ENCODE data around the gene SEZ6L2. TPM values are rescaled to one million over a fixed set of nuclear protein-coding genes. Genes with fewer than 3 reads are reported as not detected.

SEZ6L2 gene
- total and polyA plus RNA-seq, 2 of the 13 experiments (the other 11 are each of a cell fraction or from before 2014, with no cell fraction given), result 14.9 to 16.9 TPM

- TF ChIP-seq TGIF2 (CRISPR knock-in tag; IDR thresholded peaks at IDR 0.05) (no peak), RBFOX2 (IDR thresholded peaks at IDR 0.05; ENCODE audit: low read depth, low read length) (0 out of 2 replicates have a peak, but pooled peaks have one; percentile 49)
- TF ChIP-seq, protein P1, sequence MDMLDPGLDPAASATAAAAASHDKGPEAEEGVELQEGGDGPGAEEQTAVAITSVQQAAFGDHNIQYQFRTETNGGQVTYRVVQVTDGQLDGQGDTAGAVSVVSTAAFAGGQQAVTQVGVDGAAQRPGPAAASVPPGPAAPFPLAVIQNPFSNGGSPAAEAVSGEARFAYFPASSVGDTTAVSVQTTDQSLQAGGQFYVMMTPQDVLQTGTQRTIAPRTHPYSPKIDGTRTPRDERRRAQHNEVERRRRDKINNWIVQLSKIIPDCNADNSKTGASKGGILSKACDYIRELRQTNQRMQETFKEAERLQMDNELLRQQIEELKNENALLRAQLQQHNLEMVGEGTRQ (IDR thresholded peaks at IDR 0.05; ENCODE audit: low read depth, low read length), result no peak
- TF ChIP-seq, protein P1 (CRISPR knock-in tag; IDR thresholded peaks at IDR 0.05; ENCODE audit: borderline replicate concordance), result no peak
- TF ChIP-seq, protein P2, sequence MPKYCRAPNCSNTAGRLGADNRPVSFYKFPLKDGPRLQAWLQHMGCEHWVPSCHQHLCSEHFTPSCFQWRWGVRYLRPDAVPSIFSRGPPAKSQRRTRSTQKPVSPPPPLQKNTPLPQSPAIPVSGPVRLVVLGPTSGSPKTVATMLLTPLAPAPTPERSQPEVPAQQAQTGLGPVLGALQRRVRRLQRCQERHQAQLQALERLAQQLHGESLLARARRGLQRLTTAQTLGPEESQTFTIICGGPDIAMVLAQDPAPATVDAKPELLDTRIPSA (CRISPR knock-in tag; IDR thresholded peaks at IDR 0.05; ENCODE audit: borderline replicate concordance), result no peak
Measured at GRCh38 chr16:29858974-29859373, 40.4 kb downstream of the SEZ6L2 start (continued).

GRCh38 chr16:29858149-29858849 is 41.1 kb downstream of the SEZ6L2 start:
- Histone ChIP-seq H3K4me2 (ENCODE audit: low read depth, low read length) (no peak overlapping the region), H3K36me3 (replicated peaks in 1 of 2; ENCODE audit: control insufficient read depth in 1 of 2, insufficient read depth in 2 of 2, low read length in 2 of 2) (peaks cover 6 to 13% of the 10 kb centered on the region in 2 experiments; a peak in 4 of 5 replicates), H3K27ac (ENCODE audit: extremely low read length, insufficient read depth, low read length) (no peak overlapping the region), H3K27me3 (ENCODE audit: control insufficient read depth in 1 of 2, insufficient read depth in 2 of 2, low read length in 2 of 2) (no peaks in the 10 kb centered on the region; a peak in 1 of 5 replicates), H3K4me1 (ENCODE audit: insufficient read depth, low read length) (peaks cover 16% of the 10 kb centered on the region), H3K9ac (ENCODE audit: insufficient read depth, low read depth, low read length) (no peak overlapping the region), H2AFZ (ENCODE audit: low read length) (no peak overlapping the region), H3K4me3 (replicated peaks in 1 of 3; ENCODE audit: insufficient read depth in 1 of 3, low read depth in 2 of 3, low read length in 3 of 3) (no peak overlapping the region), H3K9me3 (ENCODE audit: low read length) (no peaks in the 10 kb centered on the region), H3K79me2 (ENCODE audit: insufficient read depth, low read length) (peaks cover 13% of the 10 kb centered on the region), H4K20me1 (ENCODE audit: insufficient read depth, low read length) (no peaks in the 10 kb centered on the region; the same call in 1 of the 2 replicates)
- no peak for DNase-seq (ENCODE audit: low spot score)
- POLR2A ChIA-PET, result interaction anchor here (0.6 to 2.9 kb wide), 5 partner anchors 10 to 51 kb away, joined by 3 to 6 read pairs (median 6); partner anchors contain the start of gene PAGR1
- WGBS (ENCODE audit: low lambda C conversion rate), result 93% methylated on average over 10 of the region's 10 CpGs
- in situ Hi-C loops (cut with HindIII; ENCODE audit: extremely low pct_ligation_motif_present, low pct_unique_long_range_greater_than_20kb) (no loop called here), intact Hi-C loops (cut with micrococcal nuclease; ENCODE audit: unreplicated experiment) (no loop called here)
- CTCF ChIA-PET (ENCODE audit: low intra/inter-chr PET ratio, low total read pairs), result no interaction called here
- ATAC-seq, result no peak
- FAIRE-seq, result no peak
- no TSS peak for BruUV-seq (replicated peaks)
- TF ChIP-seq AGO1 (IDR thresholded peaks at IDR 0.05; ENCODE audit: low read depth, low read length, poor library complexity, severe bottlenecking), result no peak
- TF ChIP-seq PAF1 (CRISPR knock-in tag; IDR thresholded peaks at IDR 0.05), result no peak
- TF ChIP-seq GTF3A (CRISPR knock-in tag; conservative IDR thresholded peaks at IDR 0.05), result no peak
- TF ChIP-seq TBL1XR1 (IDR thresholded peaks at IDR 0.05; ENCODE audit: borderline replicate concordance, low read length, partially characterized antibody), result no peak
- no peak for TF ChIP-seq SMYD3 (CRISPR knock-in tag; IDR thresholded peaks at IDR 0.05)
- TF ChIP-seq RBM39 (IDR thresholded peaks at IDR 0.05; ENCODE audit: low read depth, low read length, poor library complexity, severe bottlenecking), result no peak
- no peak for TF ChIP-seq ZBTB49 (CRISPR knock-in tag; IDR thresholded peaks at IDR 0.05; ENCODE audit: borderline replicate concordance)
- no peak for TF ChIP-seq ATF1 (CRISPR knock-in tag; IDR thresholded peaks at IDR 0.05)
- no peak for TF ChIP-seq ZNF430 (CRISPR knock-in tag; IDR thresholded peaks at IDR 0.05)
- no peak for TF ChIP-seq KDM2A (CRISPR knock-in tag; IDR thresholded peaks at IDR 0.05; ENCODE audit: borderline replicate concordance, low read depth)
- TF ChIP-seq SIX1 (CRISPR knock-in tag; IDR thresholded peaks at IDR 0.05; ENCODE audit: borderline replicate concordance), result no peak
- TF ChIP-seq TBP (CRISPR knock-in tag; IDR thresholded peaks at IDR 0.05), result no peak
- no peak for TF ChIP-seq ZNF264 (CRISPR knock-in tag; IDR thresholded peaks at IDR 0.05)
- TF ChIP-seq YEATS4 (CRISPR knock-in tag; IDR thresholded peaks at IDR 0.05; ENCODE audit: borderline replicate concordance), result no peak

Measured in HepG2 (cell line).